Urinary bladder (tissue), 4 donors: ENCODE results near the gene NUP153. TPM values are rescaled to one million over a fixed set of nuclear protein-coding genes. Genes with fewer than 3 reads are reported as not detected.

Experiments used
- DNase-seq: peaks from one replicate; pipeline ENCODE4 v3.0.0-alpha.2; 2015; ENCODE audit errors: extremely low spot score
- H3K27ac ChIP-seq: one replicate; pipeline ENCODE4 v1.5.1; 2013; ENCODE audit warnings: low read depth, mild to moderate bottlenecking, moderate library complexity
- H3K36me3 ChIP-seq: one replicate; pipeline ENCODE4 v1.6.1; 2013; ENCODE audit warnings: mild to moderate bottlenecking, moderate library complexity; ENCODE audit not compliant: insufficient read depth
- H3K4me1 ChIP-seq: one replicate; pipeline ENCODE4 v1.6.1; 2013; ENCODE audit warnings: mild to moderate bottlenecking, moderate library complexity; ENCODE audit not compliant: insufficient read depth
- H3K4me3 ChIP-seq: one replicate; pipeline ENCODE4 v1.5.1; 2013; ENCODE audit warnings: low read depth, low read length
- WGBS: extraction: QIAGEN DNeasy Blood & Tissue Kit; methylation state at CpG from one replicate; pipeline ENCODE4 v1.1.7; 2013; 5-methylcytosine and 5-hydroxymethylcytosine counted together
- polyA plus RNA-seq: library from polyadenylated mRNA; stranded (reverse); fragments of 200-250 nt; gene quantifications from one replicate; pipeline ENCODE4 v1.2.3, GENCODE V29; 2013
- small RNA-seq: library from RNA; depleted of rRNA; stranded (forward); fragments of <200 nt; gene quantifications from one replicate; pipeline ENCODE3, GENCODE V24; 2014
- total RNA-seq: library from RNA; depleted of rRNA; stranded (reverse); fragments of >200 nt; gene quantifications from one replicate; pipeline ENCODE4 v1.2.3, GENCODE V29; 2014
- donor health status: healthy with polysubstance abuse.
- donor health status: healthy.

Gene NUP153
- total and polyA plus RNA-seq, 2 donors = 16.9 to 43.6 TPM

GRCh38 chr6:17574866-17575560 is 131.7 kb downstream of the NUP153 start:
- no peak overlapping the region for H3K27ac ChIP-seq
- no peak for DNase-seq
- no peaks in the 10 kb centered on the region for H3K36me3 ChIP-seq
- 81% methylated on average over 8 of the region's 8 CpGs for WGBS
- H3K4me1 ChIP-seq = no peaks in the 10 kb centered on the region
- H3K4me3 ChIP-seq = no peak overlapping the region

- 85% methylated on average over 3 of the region's 3 CpGs for WGBS
- H3K36me3 ChIP-seq = no peaks in the 10 kb centered on the region
Observed at GRCh38 chr6:17565399-17565798, 141.3 kb downstream of the NUP153 start.

More at GRCh38 chr6:17565399-17565798, 141.3 kb downstream of the NUP153 start:
- Histone ChIP-seq H3K27ac (no peak overlapping the region), H3K4me1 (no peaks in the 10 kb centered on the region), H3K4me3 (no peak overlapping the region)
- no peak for DNase-seq

Small RNA genes within 50 kb of the gene (small RNA-seq; reads per million reads assigned to genes)
- gene RF00019 = not detected
- 0.24 reads per million for gene RNA5SP204
- not detected for gene RNU6-190P
- not detected for gene SUMO2P13

Other genes with a start within 250 kb of the NUP153 start
- 59.9 TPM for gene FAM8A1, start 106.6 kb downstream of the NUP153 start, total RNA-seq
- 31.0 TPM for gene FAM8A1, start 106.6 kb downstream of the NUP153 start, polyA plus RNA-seq